Activated CD4-positive, alpha-beta memory T cell treated with anti-CD3 and anti-CD28 coated beads, Interleukin-2, amount 10 ng/mL, durations not matched to agents 7 days and 5 days (primary cell): ENCODE measurements around the gene ACOX2. TPM values are rescaled to one million over a fixed set of nuclear protein-coding genes. Genes with fewer than 3 reads are reported as not detected.

Experiments
- CTCF ChIA-PET: fragments of 350-600 bp; sonication (Branson Sonifier 250); formaldehyde crosslinking; loops from one replicate; lab custom pipeline; 2021; ENCODE audit warnings: antibody characterized with exemption, inconsistent platforms; lab: Charles Lee
- POLR2A ChIA-PET: fragments of 350-600 bp; sonication (Branson Sonifier 250); formaldehyde crosslinking; loops from one replicate; lab custom pipeline; 2021; ENCODE audit warnings: antibody characterized with exemption; lab: Charles Lee
- DNase-seq: peaks from one replicate; pipeline ENCODE4 v3.0.0-alpha.2; 2020
- H3K27ac Mint-ChIP-seq: one replicate; pipeline ENCODE4 v1.8.0; 2021; ENCODE audit warnings: mild to moderate bottlenecking, mixed read lengths
- H3K27me3 Mint-ChIP-seq: one replicate; pipeline ENCODE4 v1.8.0; 2021; ENCODE audit warnings: mixed read lengths
- H3K36me3 Mint-ChIP-seq: one replicate; pipeline ENCODE4 v1.8.0; 2021; ENCODE audit warnings: low read depth, mixed read lengths
- H3K4me1 Mint-ChIP-seq: one replicate; pipeline ENCODE4 v1.8.0; 2021; ENCODE audit warnings: mixed read lengths
- H3K4me3 Mint-ChIP-seq: one replicate; pipeline ENCODE4 v1.8.0; 2021; ENCODE audit warnings: mild to moderate bottlenecking, mixed read lengths
- H3K9me3 Mint-ChIP-seq: one replicate; pipeline ENCODE4 v1.8.0; 2021; ENCODE audit warnings: mixed read lengths
- total RNA-seq, 2 experiments: library from RNA; stranded (reverse); gene quantifications; one replicate each; pipeline ENCODE4 v1.2.3, GENCODE V29; 2021

The ACOX2 gene
- total RNA-seq, 2 experiments from 2014 or later, result not detected

DNA sequence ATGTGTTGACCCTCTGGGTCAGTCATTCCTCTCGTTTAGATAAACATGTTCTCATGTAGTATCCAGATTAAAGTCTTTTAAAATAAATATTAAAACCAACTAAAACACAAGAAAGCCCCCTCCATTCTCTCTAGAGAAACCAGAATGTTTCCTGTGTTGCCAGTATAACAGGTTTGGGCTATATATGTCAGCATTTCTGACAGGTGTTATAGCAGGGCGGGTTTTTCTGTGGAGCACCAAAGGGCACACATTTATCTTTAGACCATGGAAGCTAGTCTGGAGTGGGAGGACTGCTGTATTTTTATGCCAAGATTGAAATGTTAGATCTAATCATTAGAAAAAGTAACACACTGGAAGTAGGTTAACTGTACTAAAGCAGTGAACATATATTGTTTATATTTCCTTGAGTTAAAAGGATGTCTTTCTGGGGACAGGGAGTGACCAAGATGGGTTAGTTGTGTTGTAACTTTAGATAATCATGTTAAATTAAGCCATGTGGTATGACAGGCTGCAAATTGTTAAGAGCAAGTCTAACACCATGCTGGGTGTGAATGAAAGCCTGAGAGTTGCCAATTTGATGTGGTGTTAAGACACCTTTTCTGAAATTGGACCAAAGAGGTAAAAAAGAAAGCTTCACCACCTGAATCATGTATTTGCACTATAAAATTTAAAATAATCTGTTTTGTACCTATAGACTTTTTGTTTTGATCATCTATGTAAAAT lies 29.5 kb downstream of the ACOX2 start:
- no peak for DNase-seq
- peaks cover 5% of the 10 kb centered on the region for H3K36me3 Mint-ChIP-seq
- no peaks in the 10 kb centered on the region for H3K27me3 Mint-ChIP-seq
- no peaks in the 10 kb centered on the region for H3K4me1 Mint-ChIP-seq
- no peak overlapping the region for H3K27ac Mint-ChIP-seq
- ChIA-PET CTCF (interaction anchor here (1.3 to 1.4 kb wide), 2 partner anchors 12 to 201 kb away, joined by 3 to 5 read pairs; partner anchors contain the start of genes HTD2 and RPP14), POLR2A (no interaction called here)
- H3K9me3 Mint-ChIP-seq, result no peaks in the 10 kb centered on the region
- H3K4me3 Mint-ChIP-seq, result no peak overlapping the region

DNA sequence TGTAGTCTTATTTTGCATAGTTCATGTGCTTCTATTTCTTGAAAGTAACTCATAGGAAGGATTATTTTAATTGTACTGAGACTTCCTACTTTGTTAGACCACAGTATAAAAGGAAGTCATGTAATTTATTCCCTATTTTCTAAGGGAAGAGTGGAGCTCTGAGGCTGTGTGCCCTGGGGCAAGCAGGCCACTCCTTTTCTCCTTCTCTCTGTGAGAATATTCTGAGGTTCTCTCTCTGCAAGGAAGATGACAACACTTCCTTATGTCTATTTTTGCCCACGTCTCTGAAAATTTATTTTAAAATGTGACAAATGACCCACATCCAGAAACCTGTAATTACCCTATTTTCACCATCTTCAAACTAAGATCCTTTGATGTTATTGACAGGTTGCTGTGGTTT lies 34.1 kb downstream of the ACOX2 start:
- H3K27ac Mint-ChIP-seq, result no peak overlapping the region
- H3K36me3 Mint-ChIP-seq, result peaks cover 30% of the 10 kb centered on the region
- CTCF ChIA-PET, result no interaction called here
- H3K27me3 Mint-ChIP-seq, result no peaks in the 10 kb centered on the region
- H3K4me1 Mint-ChIP-seq, result peaks cover 4% of the 10 kb centered on the region
- no peak for DNase-seq
- H3K9me3 Mint-ChIP-seq, result no peaks in the 10 kb centered on the region
- H3K4me3 Mint-ChIP-seq, result no peak overlapping the region
- POLR2A ChIA-PET, result no interaction called here

DNA sequence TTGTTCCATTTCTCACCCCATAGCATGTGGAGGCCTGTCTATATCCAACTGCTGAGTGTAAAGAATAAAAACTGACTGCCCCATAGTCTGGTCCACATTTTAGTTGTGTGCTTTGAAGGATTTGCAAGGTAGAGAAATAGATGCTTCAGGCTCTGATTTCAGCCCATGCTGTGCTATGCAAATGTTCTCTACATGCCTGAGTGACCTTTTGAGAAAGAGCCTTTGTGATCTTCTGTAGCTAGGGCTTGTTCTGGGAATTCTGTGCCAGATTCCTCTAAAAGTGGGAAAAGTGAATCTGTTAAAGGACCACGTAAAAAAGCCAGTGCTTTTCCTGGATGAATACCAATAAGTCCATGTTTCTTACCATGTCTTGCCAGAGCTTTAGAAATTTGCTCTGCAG lies 39.9 kb downstream of the ACOX2 start:
- Mint-ChIP-seq H3K27me3 (no peaks in the 10 kb centered on the region), H3K36me3 (peaks cover 36% of the 10 kb centered on the region), H3K4me1 (peaks cover 40% of the 10 kb centered on the region)

DNA sequence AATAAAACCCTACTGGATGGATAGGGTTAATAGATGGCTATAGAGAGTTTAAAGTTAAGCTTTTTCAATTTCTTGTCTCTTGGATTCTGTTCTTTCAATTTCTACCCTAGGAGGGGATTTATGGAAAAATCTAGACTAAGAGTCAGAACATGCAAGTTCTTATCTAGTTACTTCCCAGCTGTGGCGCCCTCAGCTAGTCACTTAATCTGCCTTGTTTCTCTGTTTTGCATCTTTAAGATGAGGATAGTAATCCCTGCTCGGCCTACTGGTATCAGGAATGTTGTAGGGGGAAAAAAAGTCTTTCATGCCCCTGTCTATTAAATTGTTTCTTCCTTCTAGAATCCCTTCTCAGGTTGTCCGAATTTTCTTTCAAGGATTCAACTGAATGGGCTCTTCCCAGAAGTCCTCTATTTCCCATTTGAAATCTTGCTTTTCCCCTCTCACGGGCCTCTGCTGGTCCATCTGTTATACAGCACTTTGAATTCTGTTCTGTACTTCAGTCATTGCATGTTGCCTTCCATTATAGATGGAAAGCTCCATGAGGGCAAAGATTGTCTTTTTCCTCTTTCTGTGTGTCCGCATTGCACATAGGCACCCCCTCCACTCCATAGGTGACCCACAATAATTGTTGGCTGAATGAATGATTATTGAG lies 40.7 kb downstream of the ACOX2 start:
- Mint-ChIP-seq H3K4me1 (peaks cover 43% of the 10 kb centered on the region), H3K9me3 (no peaks in the 10 kb centered on the region), H3K27ac (no peak overlapping the region), H3K27me3 (peaks cover 2% of the 10 kb centered on the region), H3K4me3 (no peak overlapping the region), H3K36me3 (peaks cover 32% of the 10 kb centered on the region)
- no peak for DNase-seq
- ChIA-PET CTCF (interaction anchor here (1.8 to 2.0 kb wide), 2 partner anchors 12 to 37 kb away, joined by 5 to 8 read pairs; no protein-coding TSS in a partner anchor), POLR2A (no interaction called here)

More for the DNA sequence above, 39.9 kb downstream of the ACOX2 start:
- Mint-ChIP-seq H3K27ac (no peak overlapping the region), H3K4me3 (no peak overlapping the region), H3K9me3 (no peaks in the 10 kb centered on the region)
- CTCF ChIA-PET, result no interaction called here
- POLR2A ChIA-PET, result no interaction called here
- no peak for DNase-seq

DNA sequence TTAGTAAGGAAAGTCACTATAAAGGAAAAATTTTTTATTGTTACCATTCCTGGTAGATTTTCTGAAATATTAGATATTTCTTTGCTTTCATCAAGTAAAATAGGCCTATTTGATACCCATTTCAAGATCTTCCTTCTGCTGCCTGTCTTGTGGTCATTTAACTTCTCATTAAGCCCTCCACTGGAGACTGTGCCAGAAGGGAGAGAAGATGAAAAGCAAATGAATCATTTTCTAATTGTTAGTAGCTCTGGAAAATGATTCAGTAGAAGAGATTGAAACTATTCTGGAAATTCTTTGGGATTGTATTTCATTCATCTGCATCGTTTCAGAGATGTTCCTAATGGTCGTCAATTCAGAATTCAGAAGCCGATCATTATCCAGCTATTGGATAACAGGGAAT lies 41.9 kb downstream of the ACOX2 start:
- H3K36me3 Mint-ChIP-seq, result peaks cover 23% of the 10 kb centered on the region
- DNase-seq, result no peak
- CTCF ChIA-PET, result interaction anchor here (0.9 to 5.1 kb wide), 5 partner anchors 13 to 188 kb away, joined by 4 to 34 read pairs (median 8); partner anchors contain the start of genes HTD2 and RPP14
- H3K9me3 Mint-ChIP-seq, result no peaks in the 10 kb centered on the region
- peaks cover 49% of the 10 kb centered on the region for H3K4me1 Mint-ChIP-seq
- no peak overlapping the region for H3K27ac Mint-ChIP-seq
- POLR2A ChIA-PET, result no interaction called here
- H3K27me3 Mint-ChIP-seq, result peaks cover 5% of the 10 kb centered on the region
- no peak overlapping the region for H3K4me3 Mint-ChIP-seq

DNA sequence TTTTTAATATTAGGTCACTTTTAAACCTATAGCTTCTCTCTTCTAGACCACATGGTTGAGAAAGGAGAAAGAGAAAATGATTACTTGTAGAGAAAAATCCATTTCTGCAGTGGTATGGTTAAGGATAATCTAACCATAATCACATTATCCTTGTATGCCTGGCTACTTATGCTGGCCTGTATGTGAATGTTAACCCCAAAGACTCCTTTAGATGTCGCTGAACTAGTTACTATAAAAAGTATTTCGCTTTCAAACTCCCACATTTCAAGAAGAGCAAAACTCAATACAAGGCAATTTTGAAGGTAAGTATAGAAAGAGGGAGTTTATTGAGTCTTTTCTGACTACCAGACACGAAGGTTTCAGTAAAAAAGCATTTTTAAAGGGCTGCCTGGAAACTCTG lies 42.9 kb downstream of the ACOX2 start:
- H3K36me3 Mint-ChIP-seq, result peaks cover 18% of the 10 kb centered on the region
- DNase-seq, result no peak
- CTCF ChIA-PET, result interaction anchor here (0.8 to 5.1 kb wide), 11 partner anchors 9 to 187 kb away, joined by 3 to 56 read pairs (median 7); partner anchors contain the start of genes ACOX2, HTD2, PDHB and RPP14
- H3K27ac Mint-ChIP-seq, result no peak overlapping the region
- H3K9me3 Mint-ChIP-seq, result no peaks in the 10 kb centered on the region
- H3K4me3 Mint-ChIP-seq, result no peak overlapping the region
- POLR2A ChIA-PET, result interaction anchor here (1.5 to 4.2 kb wide), 3 partner anchors 23 to 188 kb away, joined by 4 to 44 read pairs (median 38); partner anchors contain the start of genes HTD2, PXK and RPP14
- peaks cover 13% of the 10 kb centered on the region for H3K27me3 Mint-ChIP-seq
- peaks cover 55% of the 10 kb centered on the region for H3K4me1 Mint-ChIP-seq

DNA sequence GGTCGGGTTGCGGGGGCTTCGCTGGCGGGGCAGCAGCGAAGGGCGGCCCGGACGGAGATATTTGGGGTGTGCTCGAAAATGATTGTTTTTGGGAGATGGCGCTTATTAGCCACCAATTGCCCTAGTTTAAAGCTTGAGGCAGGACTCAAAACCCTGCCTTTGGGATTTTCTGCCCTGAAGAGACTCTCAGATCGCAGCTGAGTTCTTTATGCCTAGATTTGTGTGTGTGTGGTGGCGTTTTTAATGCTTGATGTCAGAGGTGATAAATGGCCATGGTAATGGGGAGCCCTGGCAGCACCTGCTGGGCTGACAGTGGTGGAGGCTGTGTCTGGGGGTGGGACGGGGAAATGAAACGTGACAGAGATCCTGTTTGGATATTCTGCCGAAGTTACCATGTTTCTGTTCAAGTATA lies 44.5 kb downstream of the ACOX2 start:
- DNase-seq, result peak; percentile 44
- Mint-ChIP-seq H3K9me3 (no peaks in the 10 kb centered on the region), H3K4me3 (peak overlapping the region; percentile 94), H3K4me1 (peaks cover 51% of the 10 kb centered on the region), H3K36me3 (peaks cover 12% of the 10 kb centered on the region), H3K27me3 (peaks cover 28% of the 10 kb centered on the region), H3K27ac (peak overlapping the region; percentile 78)
- POLR2A ChIA-PET, result interaction anchor here (1.0 to 4.2 kb wide), 8 partner anchors 21 to 186 kb away, joined by 3 to 44 read pairs (median 4); partner anchors contain the start of genes HTD2, PDHB and RPP14
- CTCF ChIA-PET, result interaction anchor here (0.6 to 5.1 kb wide), 15 partner anchors 14 to 186 kb away, joined by 3 to 56 read pairs (median 8); partner anchors contain the start of genes ACOX2, HTD2, PDHB and PXK

DNA sequence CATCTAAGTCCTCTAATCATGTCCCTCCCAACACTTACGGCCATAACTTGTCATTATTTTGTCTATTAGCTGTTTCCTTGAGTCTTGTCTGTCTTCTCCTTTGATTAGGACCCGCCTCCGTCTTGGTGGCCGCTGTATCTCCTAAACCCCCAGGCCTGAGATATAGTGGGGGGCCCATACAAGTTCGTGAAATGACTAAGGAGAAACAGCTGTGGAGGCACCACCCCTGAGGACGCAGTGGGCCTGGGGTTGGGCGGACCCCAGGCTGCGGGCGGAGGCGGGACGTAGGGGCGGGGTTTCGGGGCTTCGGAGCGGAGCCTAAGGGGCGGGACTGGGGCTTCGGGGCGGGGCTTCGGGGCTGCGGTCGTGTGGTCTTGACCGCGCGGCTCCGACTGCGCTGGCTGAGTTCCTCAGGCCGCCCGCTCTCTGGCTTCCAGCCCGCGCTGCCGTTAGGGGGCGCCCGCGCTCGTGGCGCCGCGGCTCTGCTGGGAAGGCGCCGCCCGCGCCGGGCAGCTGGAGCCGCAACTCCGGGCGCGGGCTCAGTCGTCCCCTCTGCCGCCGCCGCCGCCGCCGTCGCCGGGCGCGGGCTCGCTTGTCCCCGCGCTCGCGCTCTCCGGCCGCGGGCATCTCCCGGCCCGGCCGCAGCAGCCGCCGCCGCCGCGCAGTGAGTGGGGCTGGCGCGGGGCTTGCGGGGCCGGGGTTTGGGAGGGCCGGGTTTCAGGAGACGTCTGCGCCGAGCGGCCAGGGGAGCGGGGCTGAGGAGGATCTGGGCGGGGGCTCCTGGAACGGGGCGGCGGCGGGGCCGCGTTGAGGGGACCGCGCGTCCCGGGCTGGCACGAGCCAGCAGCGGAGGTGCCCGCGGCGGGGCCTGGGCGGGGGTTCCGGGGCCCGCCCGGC lies 45.2 kb downstream of the ACOX2 start, which contains the start of gene KCTD6:
Gene KCTD6, plus strand, starts transcription at position 591 of the 897 bp plus-strand sequence. CDS start 6,660 bp downstream, outside the sequence.
- H3K9me3 Mint-ChIP-seq, result no peaks in the 10 kb centered on the region
- ChIA-PET CTCF (interaction anchor here (0.6 to 5.1 kb wide), 19 partner anchors 11 to 185 kb away, joined by 3 to 56 read pairs (median 6); partner anchors contain the start of genes ACOX2, HTD2, PDHB and PXK), POLR2A (interaction anchor here (0.7 to 4.2 kb wide), 11 partner anchors 16 to 185 kb away, joined by 3 to 44 read pairs (median 4); partner anchors contain the start of genes HTD2, PDHB and RPP14)
- H3K36me3 Mint-ChIP-seq, result peaks cover 12% of the 10 kb centered on the region
- H3K27ac Mint-ChIP-seq, result peak within 1 kb of the TSS; percentile 78
- H3K4me1 Mint-ChIP-seq, result peaks cover 52% of the 10 kb centered on the region
- H3K4me3 Mint-ChIP-seq, result peak within 1 kb of the TSS; percentile 94
- peak; percentile 91 for DNase-seq
- peaks cover 35% of the 10 kb centered on the region for H3K27me3 Mint-ChIP-seq

DNA sequence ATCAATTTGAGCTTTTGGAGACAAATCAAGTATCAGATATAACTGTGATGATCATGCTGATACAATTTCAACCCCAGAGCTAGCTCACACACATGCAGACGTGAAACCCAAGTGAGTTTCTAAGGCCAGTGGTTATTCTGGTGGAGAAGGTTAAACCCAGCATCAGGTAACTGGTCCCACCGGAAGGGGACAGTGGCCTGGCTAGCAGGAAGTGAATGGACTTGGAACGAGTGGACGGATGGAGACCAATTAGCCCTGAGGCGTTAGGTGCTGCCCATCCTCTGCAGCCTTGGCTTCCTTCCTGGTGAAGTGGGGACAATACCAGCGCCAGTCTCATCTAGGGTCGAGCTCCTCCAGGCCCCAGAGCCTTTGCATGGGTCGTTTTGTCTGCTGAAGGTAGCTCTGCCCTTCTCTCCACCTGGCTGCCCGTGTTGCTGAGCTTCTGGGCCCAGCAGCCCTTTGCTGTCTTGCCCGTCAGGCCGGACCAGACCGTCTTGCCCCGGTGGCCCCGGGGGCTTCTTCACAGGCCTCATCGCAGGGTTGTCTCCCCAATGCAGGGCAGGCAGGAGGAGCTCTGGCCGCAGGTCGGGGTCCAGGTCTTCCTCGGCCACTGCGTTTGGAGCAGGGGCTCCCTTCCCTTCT lies 46.0 kb downstream of the ACOX2 start:
- H3K4me3 Mint-ChIP-seq, result peak overlapping the region; percentile 51
- no peak overlapping the region for H3K27ac Mint-ChIP-seq
- peaks cover 6% of the 10 kb centered on the region for H3K36me3 Mint-ChIP-seq
- POLR2A ChIA-PET, result interaction anchor here (1.0 to 4.2 kb wide), 6 partner anchors 19 to 185 kb away, joined by 3 to 44 read pairs (median 6); partner anchors contain the start of genes HTD2 and RPP14
- H3K27me3 Mint-ChIP-seq, result peaks cover 43% of the 10 kb centered on the region
- CTCF ChIA-PET, result interaction anchor here (1.0 to 5.1 kb wide), 13 partner anchors 10 to 184 kb away, joined by 3 to 56 read pairs (median 9); partner anchors contain the start of genes ACOX2, HTD2, PDHB and PXK
- no peaks in the 10 kb centered on the region for H3K9me3 Mint-ChIP-seq
- DNase-seq, result no peak
- H3K4me1 Mint-ChIP-seq, result peaks cover 50% of the 10 kb centered on the region

DNA sequence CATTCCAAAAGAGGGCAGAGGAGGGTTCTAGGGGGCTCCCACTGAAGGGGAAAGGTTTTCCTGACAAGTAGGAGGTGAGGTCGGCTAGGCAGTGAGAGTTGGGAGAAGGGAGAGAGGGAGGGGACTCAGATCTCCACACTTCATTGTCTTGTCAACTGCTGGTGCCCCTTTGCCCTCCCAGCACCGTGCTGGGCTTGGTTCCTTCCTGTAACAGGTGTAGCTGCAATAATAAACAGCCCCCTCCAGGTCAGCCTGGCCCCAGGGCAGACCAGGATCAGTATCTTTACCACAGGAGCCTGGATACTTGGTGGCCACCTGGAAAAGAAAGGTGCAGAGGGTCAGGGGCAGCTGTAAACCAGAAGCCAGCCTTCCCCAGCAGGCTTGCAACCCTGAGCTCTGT lies 48.0 kb downstream of the ACOX2 start:
- Mint-ChIP-seq H3K27ac (no peak overlapping the region), H3K27me3 (peaks cover 48% of the 10 kb centered on the region), H3K4me3 (no peak overlapping the region), H3K36me3 (peaks cover 4% of the 10 kb centered on the region), H3K9me3 (no peaks in the 10 kb centered on the region), H3K4me1 (peaks cover 37% of the 10 kb centered on the region)
- ChIA-PET CTCF (no interaction called here), POLR2A (interaction anchor here (1.3 kb wide), 1 partner anchor 56 kb away, joined by 3 read pairs; no protein-coding TSS in a partner anchor)
- DNase-seq, result no peak

DNA sequence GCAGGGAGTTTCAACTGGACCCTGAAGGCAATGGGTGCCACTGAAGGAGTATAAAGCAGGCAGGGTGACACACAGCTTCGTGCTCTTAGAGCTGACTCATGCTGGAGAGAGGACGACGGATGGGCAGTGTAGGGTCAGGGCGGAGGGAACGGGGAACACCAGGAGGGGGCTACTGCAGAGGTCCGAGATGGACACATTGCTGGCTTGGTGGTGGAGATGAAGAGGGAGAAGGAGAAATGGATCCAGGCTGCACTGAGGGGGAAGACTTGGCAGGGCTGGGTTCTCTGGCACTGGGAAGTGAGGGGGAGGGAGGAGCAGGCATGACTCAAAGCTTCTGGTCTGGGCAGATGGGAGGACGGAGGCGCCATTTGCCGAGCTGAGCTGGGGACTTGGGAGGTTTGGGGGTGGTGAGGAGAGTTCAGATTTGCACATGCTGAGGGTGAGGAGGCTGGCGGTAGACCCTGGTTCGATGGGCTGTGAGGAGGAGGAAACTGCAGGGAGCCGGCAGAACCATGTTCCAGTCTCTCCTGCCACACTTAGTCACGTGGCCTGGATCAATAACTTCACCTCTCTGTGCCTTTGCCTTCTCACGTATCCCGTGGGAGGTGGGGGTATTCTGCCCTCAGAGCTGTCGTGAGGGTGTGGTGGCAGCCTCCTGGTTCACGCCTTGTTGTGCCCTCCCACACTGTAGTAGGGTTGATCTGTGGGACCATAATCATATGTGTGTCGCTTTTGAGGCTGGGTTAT lies 49.7 kb downstream of the ACOX2 start:
- no peaks in the 10 kb centered on the region for H3K9me3 Mint-ChIP-seq
- DNase-seq, result no peak
- no peak overlapping the region for H3K27ac Mint-ChIP-seq
- POLR2A ChIA-PET, result interaction anchor here (1.0 to 1.4 kb wide), 2 partner anchors 11 to 13 kb away, joined by 3 to 5 read pairs; no protein-coding TSS in a partner anchor
- no peak overlapping the region for H3K4me3 Mint-ChIP-seq
- H3K4me1 Mint-ChIP-seq, result peaks cover 25% of the 10 kb centered on the region
- peaks cover 51% of the 10 kb centered on the region for H3K27me3 Mint-ChIP-seq
- CTCF ChIA-PET, result interaction anchor here (0.6 to 1.1 kb wide), 3 partner anchors 8 to 23 kb away, joined by 4 read pairs; no protein-coding TSS in a partner anchor
- no peaks in the 10 kb centered on the region for H3K36me3 Mint-ChIP-seq
